Ramos (cell line): ENCODE measurements around the gene LPAR1.

ENCODE experiments used
- in situ Hi-C: fragments of 300-500 bp; cut with MboI; formaldehyde crosslinking; loops from one replicate; pipeline ENCODE4 v1.14.3; 2022; ENCODE audit warnings: low sequenced_read_pairs; ENCODE audit not compliant: unreplicated experiment

The LPAR1 gene

DNA sequence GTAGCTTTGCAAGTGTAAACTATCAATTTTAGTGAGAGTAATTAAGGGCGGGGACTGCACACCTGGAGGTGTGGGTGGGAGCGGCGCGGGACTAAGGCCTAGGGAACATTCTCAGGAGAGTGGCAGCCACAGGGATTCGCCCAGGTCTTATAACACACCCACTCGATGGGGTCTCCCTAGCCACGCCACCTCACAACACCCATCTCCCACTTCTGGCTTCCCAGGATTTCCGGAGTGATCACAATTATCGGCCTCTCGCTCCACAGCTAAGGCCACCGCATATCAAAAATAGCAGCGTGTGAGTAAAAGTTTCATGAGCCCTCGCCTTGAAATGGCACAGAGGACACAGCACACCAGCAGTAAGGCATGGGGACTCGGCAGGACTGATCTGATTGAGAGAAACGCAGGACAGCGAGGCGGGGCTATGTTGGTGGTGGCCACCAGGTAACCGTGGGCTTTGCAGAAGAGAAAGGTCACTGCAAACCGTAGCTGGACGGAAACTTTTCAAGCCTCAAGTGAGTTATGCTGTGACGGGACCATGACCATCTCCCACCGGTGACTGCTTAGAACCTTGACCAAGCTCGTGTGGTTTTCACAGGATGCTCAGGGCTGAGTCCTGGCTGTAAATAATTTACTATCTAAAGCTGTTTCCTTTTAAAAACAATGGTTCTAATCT, 1.1 kb upstream of the LPAR1 start:
- in situ Hi-C loops = no loop called here

DNA sequence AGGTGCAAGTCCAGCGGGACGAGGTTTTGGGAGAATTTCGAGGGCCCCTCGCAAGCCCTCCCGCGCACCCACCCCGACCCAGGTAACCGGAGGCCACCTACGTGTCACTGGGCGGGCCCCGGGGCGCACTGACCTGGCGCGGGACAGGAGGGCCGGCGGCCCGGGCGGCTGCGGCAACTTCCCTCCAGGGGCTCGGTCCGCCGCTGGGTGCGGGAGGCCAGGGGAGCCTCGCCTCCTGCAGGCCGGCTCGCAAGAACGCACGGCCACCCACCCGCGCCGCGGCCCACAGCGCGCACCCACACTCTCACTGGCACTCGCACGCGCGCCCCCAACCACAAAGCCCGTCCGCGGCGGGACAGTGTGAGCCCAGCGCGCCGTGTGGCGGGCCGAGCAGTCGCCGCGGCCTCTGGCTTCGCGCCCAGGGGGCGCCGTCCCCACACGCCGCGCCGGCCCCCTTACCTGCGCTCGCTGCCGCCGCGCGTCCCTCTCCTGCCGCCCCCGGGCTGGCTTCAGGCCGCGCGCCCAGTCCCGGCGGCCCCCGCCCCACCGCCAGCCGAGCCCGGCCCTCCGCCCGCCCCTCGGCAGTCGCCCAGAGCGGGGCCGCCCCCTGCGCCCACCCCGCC, 451 bp downstream of the LPAR1 start:
- in situ Hi-C loops = no loop called here

DNA sequence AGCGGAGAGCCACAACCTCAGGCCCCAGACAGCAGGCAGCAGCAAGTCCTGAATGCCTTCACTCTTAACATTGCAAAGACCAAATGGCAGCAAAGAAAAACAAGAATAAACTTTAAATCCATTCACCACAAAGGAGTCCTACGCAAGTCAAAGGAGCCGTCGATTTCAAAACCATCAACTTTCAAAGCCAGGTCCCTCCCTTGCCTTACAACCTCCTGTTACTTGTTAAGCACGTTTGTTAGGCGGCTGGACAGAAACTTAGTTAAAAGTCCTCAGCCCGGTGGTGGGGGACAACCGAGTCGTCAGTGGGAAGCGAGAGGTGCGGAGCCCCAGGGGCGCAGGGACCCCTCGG, 938 bp downstream of the LPAR1 start:
- in situ Hi-C loops = no loop called here

DNA sequence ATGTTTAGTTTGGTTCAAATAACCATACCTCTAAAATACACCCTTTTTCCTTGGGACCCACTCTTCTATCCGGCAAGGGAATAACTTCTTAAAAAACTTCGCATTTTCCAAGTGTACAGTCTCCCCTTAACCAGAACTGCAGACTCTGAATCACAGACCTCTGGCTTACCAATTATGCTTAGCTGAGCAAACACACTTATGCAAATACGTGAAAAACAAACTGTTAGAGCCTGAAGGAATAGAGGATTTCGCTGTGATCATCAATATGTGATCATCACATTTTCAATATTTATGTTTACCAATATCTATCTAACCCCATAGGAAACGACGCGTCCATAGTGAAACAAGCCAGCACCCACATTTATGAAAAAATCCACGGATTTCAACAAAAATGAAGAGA, 1.3 kb downstream of the LPAR1 start:
- in situ Hi-C loops = no loop called here

DNA sequence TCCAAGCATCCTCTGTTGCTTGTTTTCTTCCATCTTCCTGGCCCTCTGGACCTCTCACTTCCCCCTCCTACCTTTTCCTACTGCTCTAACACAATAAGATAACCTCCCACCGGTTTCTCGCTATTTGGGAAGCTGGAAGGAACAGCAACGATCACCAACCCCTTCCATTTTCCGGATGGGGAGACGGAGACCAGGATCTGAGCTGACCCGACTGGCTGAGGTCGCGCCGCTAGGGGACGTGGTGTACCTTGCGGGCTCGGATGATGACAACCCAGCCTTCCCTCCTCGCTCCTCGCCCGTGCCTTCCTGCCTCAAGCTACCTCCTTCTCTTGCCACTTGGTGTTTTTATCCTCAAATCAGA, 1.9 kb downstream of the LPAR1 start:
- in situ Hi-C loops = no loop called here

DNA sequence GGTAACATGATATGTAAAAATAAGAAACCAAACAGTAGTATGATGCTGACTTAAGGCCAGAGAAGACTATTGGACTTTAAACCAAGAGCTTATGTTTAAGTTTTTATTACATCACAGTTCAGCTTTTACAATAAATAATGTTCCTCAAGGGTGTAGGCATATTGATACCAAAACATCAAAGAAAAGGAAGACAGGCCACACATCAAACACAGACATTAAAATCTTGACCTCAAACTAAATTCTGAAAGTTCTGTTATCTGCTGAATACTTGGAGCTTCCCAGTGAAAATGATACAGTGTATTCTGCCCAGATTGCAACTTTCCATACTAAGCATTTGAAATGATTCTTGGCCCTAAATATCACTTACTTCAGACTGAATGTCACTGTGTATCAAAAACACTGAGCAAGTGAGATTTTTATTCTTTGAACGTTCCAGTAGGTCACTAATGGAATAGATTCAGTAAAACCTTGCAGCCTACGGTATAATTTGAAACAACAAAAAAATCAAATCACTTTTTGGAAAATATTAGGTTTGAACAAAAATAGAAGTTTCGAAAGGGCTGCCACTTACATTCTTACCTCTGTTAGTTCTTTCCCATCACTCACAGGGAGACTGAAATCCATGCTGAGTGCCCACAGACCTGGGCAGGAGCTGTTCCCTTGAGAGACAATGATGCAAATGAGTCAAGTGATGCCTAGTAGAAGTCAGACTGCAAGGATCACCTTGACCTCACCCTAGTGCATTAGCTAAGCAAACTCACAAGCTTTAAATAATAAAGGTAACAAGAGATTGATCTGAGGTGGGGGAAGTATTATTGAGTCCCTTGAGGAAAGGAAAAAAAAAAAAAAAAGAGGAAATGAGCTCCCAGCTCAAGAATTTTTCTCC, 2.5 kb downstream of the LPAR1 start:
- in situ Hi-C loops = no loop called here

DNA sequence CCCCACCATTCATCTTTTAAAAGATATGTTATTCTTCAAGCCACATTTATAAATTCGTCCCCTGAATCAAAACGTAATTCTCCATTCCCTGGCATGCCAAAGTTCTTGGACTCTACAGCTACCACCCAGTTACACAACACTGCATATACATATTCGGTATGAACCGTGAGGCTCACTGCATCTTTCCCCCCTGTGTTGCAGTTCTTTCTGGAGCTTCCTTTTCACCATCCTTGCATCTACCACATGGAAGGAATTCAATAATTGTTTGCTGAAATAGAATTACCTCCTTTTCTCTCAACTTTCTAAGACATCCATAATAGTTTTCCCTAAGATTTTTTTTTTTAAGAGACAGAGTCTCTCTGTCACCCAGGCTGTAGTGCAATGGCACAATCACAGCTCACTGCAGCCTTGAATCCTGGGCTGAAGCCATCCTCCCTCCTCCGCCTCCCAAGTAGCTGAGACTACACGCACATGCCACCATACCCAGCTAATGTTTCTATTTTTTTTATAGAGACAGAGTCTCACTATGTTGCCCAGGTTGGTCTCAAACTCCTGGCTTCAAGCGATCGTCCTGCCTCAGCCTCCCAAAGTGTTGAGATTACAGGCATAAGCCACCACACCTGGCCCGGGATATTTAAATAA, 3.3 kb downstream of the LPAR1 start:
- in situ Hi-C loops = no loop called here

DNA sequence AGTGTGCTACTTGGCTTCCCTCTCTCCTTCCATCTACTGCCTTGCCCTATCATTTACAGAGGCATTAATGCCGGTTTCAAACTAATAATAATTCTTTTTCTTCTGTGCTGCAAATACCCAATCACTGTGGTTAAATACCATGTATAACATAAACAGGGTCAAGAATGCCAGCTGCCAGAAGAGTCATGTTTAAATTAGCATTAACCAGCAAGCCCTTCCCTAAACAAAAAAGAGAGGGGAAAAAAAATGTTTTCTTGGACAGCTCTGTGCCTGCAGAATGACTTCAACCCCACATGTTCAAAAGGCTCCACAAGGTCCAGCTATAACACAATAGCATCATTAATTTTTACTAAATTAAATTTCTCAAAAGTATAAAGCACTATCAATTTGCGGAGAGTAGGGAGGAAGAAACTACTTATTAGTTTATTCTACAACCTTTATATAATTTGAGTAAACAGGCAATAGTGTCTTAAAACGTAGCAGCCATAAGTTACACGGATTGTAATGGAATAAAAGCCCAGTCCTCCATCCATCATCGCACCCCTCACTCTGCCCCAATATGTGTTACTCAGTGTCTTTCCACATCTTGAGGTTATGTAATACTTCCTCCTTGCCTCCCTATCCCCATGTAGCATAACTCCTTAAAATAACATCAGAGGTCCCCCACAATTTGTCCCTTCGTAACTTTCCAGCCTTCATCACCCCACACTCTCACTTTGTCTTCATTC, 3.9 kb downstream of the LPAR1 start:
- in situ Hi-C loops = no loop called here

DNA sequence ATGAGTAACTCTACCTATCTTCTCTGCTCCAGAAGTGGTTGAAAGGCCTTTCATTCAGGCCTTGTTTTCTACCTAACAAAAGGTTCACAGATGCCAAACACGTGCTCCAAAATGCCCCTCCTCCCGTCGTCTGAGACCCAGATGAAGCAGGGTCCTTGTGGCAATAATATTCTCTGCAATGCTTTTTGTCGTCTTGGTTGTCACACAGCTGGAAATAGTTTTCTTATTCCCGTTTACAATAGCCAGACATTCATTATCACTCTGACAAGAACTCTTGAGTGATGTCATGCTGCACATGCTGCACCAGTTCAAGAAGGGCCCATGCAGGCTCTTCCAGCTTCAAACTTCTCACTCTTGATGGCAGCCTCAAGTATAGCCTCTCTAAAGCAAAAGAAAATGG, 7.8 kb downstream of the LPAR1 start:
- in situ Hi-C loops = no loop called here

DNA sequence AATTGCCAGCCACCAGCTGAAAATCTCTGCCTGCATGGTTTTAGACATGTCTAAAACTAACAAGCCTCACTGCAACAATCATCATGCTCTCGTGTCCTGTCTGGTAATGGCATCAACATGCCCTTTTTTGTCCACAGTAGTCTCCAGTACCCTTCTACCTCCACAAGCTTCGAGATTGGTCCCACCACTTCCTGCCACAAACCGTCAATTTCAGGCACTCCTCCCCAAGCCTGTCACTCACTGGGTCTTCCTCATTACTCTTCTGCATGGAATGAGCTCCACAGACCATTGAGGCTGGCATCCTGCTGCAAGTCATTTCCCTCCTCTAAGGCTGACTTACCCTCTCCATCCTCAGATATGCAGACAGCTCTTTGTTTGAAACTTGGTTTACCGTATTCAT, 9.0 kb downstream of the LPAR1 start:
- in situ Hi-C loops = no loop called here

DNA sequence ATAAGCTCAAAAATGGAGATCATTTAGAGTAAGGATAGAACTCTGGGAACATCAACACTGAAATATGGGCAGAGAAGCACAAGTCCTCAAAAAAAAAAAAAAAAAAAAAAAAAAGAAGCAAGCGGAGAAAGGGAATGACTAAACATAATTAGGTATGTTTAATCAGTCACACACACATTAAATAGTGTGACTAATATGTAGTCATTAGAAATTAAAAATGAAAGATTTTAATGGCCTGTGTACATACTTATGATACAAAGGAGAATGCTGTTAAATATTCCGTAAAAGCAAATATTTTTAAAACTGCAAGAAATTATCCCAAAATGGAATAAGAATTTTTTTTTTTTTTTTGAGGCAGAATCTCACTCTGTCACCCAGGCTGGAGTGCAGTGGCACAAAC, 10.5 kb downstream of the LPAR1 start:
- in situ Hi-C loops = no loop called here

DNA sequence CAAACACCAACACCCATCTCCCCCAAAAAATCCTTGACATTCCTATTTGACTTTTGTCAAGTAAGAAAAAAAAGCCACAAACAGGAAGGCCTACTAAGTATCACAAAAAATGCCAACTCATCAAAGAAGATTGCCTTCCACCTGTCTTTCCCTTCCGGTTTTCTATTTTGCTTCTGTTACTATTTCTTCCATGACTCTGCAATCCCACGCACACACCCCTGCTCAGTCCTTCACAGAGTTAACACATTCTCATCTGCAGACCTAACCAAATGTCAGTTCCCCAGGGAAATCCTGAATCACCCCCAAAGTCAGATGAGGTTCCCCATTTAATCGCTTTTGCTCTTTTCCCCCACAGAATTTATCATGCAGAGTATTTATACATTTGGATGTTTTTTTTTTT, 15.1 kb downstream of the LPAR1 start:
- in situ Hi-C loops = no loop called here

DNA sequence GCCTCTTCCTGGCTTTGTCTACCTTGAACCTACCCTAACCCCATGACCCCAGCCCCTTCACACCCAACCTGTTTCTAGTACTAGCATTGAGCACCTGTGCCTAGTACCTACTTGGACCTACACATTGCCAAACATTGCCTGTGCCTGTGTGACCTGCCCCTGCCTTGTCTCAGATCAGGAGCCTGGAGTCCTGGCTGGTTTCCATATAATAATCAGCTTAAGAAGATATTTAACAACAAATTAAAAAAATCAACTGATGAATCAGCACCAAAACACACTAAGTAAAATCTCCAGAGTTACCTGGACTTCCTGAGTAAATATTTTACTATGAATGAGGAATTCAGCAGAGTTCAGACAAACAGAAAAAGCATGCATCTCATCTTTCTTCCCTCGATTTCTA, 17.7 kb downstream of the LPAR1 start:
- in situ Hi-C loops = no loop called here

DNA sequence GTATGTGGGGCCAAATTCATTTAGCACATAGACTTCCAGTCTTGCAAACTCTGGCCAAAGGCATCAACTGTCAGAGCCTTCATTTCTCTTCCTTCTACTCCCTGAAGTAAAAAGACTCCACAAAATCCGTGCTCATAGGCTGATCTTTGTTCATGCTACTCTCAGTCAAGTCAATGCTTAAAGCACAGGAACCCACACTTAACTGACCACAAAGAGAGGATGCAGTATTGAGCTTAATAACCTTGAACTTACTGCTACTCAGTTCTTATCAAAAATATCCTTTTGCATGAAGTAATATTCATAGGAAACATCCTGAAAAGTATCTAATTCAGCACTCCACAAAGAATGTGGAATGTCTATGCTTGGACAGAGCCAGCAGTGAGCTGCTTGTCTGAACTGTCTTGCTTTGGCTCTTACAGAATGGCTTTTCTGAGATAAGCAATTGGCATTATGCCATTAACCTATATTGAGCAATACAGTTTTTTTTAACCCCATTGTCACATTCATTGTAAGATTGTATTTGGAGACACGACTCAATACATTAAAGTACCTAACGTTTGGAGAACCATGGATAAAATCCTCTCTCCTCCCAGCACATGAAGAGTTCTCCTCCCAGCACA, 21.7 kb downstream of the LPAR1 start:
- in situ Hi-C loops = no loop called here

DNA sequence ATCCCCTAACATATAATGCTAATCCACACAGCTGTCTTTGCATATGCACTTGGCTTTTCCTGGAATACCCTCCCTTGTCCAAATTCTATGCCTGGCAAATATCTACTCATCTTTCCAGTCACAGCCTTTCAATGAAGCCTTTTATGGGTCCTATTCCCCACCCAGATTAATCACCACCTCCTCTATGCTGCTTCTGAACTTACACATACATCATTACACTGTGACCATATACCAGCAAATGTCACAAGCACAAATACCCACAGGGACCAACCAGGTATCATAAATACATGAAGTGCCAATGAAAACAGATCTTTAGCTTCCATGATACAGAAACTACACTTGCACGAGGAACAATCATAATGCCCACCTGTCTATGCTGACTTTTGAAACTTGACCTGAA, 22.3 kb downstream of the LPAR1 start:
- in situ Hi-C loops = no loop called here

DNA sequence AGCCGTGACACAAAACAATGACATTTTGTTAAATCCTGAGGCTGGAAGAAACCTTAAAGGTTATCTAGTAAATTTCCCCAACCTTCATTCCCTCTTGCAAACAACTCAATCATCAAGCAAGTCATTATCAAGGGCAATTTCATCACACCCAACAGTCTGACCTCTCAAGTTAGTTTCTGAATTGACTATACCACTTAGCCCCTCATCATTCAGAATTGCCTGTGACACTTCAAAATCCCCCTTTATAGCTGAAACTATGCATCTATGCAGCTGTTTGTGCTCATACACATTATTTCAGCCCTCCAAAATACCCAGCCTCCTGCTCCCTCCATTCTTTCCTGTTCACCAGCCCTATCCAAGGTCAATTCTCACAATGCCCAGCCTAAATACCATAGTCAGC, 24.6 kb downstream of the LPAR1 start:
- in situ Hi-C loops = no loop called here

DNA sequence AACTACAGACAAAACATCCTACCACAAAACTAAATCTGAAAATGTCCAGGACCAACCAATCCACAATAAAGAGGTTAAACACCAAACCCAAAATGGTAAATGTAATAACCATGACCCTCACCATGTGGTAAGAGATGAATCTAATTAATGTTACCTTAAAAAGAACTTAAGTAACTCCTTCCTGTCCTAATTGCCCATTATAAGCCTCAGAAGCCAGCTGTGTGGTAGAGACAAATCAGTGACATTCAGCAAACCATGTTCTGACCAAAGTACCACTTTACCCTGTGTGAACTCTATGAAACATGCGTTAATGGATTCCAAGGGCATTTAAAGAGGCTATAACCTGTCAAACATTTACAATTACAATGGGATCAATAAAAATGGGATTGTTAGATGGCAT, 25.0 kb downstream of the LPAR1 start:
- in situ Hi-C loops = no loop called here

DNA sequence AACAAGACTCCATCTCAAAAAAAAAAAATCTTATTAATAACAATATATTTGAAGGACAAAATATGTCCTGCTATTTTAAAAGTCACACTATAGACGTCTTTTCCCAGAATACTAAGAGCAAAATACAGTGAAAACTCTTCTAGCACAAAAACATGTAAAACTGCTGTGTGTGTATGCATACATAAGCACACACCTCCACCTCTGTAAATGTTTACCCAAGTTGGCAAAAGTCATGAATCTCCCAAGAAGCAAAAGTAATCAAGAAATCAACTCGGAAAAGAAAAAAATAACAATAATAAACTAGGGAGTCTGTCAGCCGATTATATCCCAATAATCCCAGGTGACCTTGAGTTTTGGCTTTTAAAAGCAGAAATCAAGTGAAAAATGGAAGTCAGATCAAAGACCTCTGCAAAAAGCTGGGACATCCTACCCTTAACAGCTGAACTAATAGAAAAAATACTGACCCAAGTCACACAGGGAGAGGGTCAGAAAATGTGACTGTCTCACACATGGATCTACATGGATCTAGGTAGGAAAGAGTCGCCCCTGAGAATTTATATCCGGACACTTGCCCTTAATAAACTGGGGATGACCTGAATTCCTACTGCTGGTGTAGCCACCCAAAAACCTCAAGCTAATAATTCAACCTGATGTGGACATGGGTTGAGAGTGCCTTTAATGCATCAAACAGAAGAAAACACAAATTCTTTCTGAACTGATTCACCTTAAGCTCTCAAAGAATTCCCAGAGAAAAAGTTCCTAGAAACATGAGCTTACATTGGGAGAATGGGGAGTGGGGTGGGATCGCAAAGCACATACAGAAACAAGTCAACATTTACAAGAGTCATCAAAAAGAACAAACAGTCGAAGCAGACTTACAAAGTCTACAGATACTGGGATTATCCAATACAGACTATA, 29.9 kb downstream of the LPAR1 start:
- in situ Hi-C loops = no loop called here
